ENCODE results near the gene RTN4IP1. TPM values are rescaled to one million over a fixed set of nuclear protein-coding genes. Genes with fewer than 3 reads are reported as not detected.
"Not testable (repeated sequence)": the region's sequence is repeated elsewhere in the genome, so short reads cannot be mapped to it uniquely, and the experiment has no call there.

Gene RTN4IP1
- total RNA-seq, 1 experiment from 2014 or later, result 15.8 TPM

GRCh38 chr6:106631346-106631745 is 2.0 kb upstream of the RTN4IP1 start:
- peak; percentile 19 for DNase-seq (ENCODE audit: low read depth)
- in situ Hi-C loops (cut with HindIII; ENCODE audit: low pct_unique_long_range_greater_than_20kb, low sequenced_read_pairs), result no loop called here

- DNase-seq (ENCODE audit: low read depth), result peak; percentile 49
- in situ Hi-C loops (cut with HindIII; ENCODE audit: low pct_unique_long_range_greater_than_20kb, low sequenced_read_pairs), result no loop called here
Observed at GRCh38 chr6:106630366-106630765, 1.1 kb upstream of the RTN4IP1 start.

GRCh38 chr6:106629859-106630163 is 513 bp upstream of the RTN4IP1 start:
- no peak for DNase-seq (ENCODE audit: low read depth)
- in situ Hi-C loops (cut with HindIII; ENCODE audit: low pct_unique_long_range_greater_than_20kb, low sequenced_read_pairs), result no loop called here

- no peak for DNase-seq (ENCODE audit: low read depth)
- in situ Hi-C loops (cut with HindIII; ENCODE audit: low pct_unique_long_range_greater_than_20kb, low sequenced_read_pairs), result no loop called here
Observed at GRCh38 chr6:106628658-106629102, 618 bp downstream of the RTN4IP1 start.

GRCh38 chr6:106627760-106628159 is 1.5 kb downstream of the RTN4IP1 start:
- DNase-seq (ENCODE audit: low read depth); in situ Hi-C loops (cut with HindIII; ENCODE audit: low pct_unique_long_range_greater_than_20kb, low sequenced_read_pairs): not testable (repeated sequence)

- in situ Hi-C loops (cut with HindIII; ENCODE audit: low pct_unique_long_range_greater_than_20kb, low sequenced_read_pairs), result no loop called here
- no peak for DNase-seq (ENCODE audit: low read depth)
Observed at GRCh38 chr6:106626485-106626884, 2.8 kb downstream of the RTN4IP1 start.

GRCh38 chr6:106623039-106623438 is 6.3 kb downstream of the RTN4IP1 start:
- no peak for DNase-seq (ENCODE audit: low read depth)
- in situ Hi-C loops (cut with HindIII; ENCODE audit: low pct_unique_long_range_greater_than_20kb, low sequenced_read_pairs), result no loop called here

GRCh38 chr6:106622412-106622811 is 6.9 kb downstream of the RTN4IP1 start:
- in situ Hi-C loops (cut with HindIII; ENCODE audit: low pct_unique_long_range_greater_than_20kb, low sequenced_read_pairs), result no loop called here

GRCh38 chr6:106620931-106621672 is 8.2 kb downstream of the RTN4IP1 start:
- DNase-seq (ENCODE audit: low read depth), result no peak
- in situ Hi-C loops (cut with HindIII; ENCODE audit: low pct_unique_long_range_greater_than_20kb, low sequenced_read_pairs), result no loop called here

More at GRCh38 chr6:106622412-106622811, 6.9 kb downstream of the RTN4IP1 start:
- DNase-seq (ENCODE audit: low read depth), result no peak

- no peak for DNase-seq (ENCODE audit: low read depth)
- in situ Hi-C loops (cut with HindIII; ENCODE audit: low pct_unique_long_range_greater_than_20kb, low sequenced_read_pairs), result no loop called here
Observed at GRCh38 chr6:106619223-106619622, 10.1 kb downstream of the RTN4IP1 start.

GRCh38 chr6:106618324-106618723 is 11.0 kb downstream of the RTN4IP1 start:
- no peak for DNase-seq (ENCODE audit: low read depth)
- in situ Hi-C loops (cut with HindIII; ENCODE audit: low pct_unique_long_range_greater_than_20kb, low sequenced_read_pairs), result no loop called here

GRCh38 chr6:106617857-106618256 is 11.4 kb downstream of the RTN4IP1 start:
- in situ Hi-C loops (cut with HindIII; ENCODE audit: low pct_unique_long_range_greater_than_20kb, low sequenced_read_pairs), result no loop called here
- DNase-seq (ENCODE audit: low read depth), result no peak

- DNase-seq (ENCODE audit: low read depth), result no peak
- in situ Hi-C loops (cut with HindIII; ENCODE audit: low pct_unique_long_range_greater_than_20kb, low sequenced_read_pairs), result no loop called here
Observed at GRCh38 chr6:106617302-106617701, 12.0 kb downstream of the RTN4IP1 start.

- in situ Hi-C loops (cut with HindIII; ENCODE audit: low pct_unique_long_range_greater_than_20kb, low sequenced_read_pairs), result no loop called here
Observed at GRCh38 chr6:106614592-106615257, 14.6 kb downstream of the RTN4IP1 start.

GRCh38 chr6:106614166-106614565 is 15.1 kb downstream of the RTN4IP1 start:
- DNase-seq (ENCODE audit: low read depth), result no peak
- in situ Hi-C loops (cut with HindIII; ENCODE audit: low pct_unique_long_range_greater_than_20kb, low sequenced_read_pairs), result no loop called here

More at GRCh38 chr6:106614592-106615257, 14.6 kb downstream of the RTN4IP1 start:
- no peak for DNase-seq (ENCODE audit: low read depth)

GRCh38 chr6:106613590-106613989 is 15.7 kb downstream of the RTN4IP1 start:
- in situ Hi-C loops (cut with HindIII; ENCODE audit: low pct_unique_long_range_greater_than_20kb, low sequenced_read_pairs), result no loop called here
- DNase-seq (ENCODE audit: low read depth), result no peak

- DNase-seq (ENCODE audit: low read depth), result no peak
- in situ Hi-C loops (cut with HindIII; ENCODE audit: low pct_unique_long_range_greater_than_20kb, low sequenced_read_pairs), result no loop called here
Observed at GRCh38 chr6:106612671-106613416, 16.5 kb downstream of the RTN4IP1 start.

GRCh38 chr6:106611030-106611429 is 18.3 kb downstream of the RTN4IP1 start:
- no peak for DNase-seq (ENCODE audit: low read depth)
- in situ Hi-C loops (cut with HindIII; ENCODE audit: low pct_unique_long_range_greater_than_20kb, low sequenced_read_pairs), result no loop called here

GRCh38 chr6:106609699-106610098 is 19.6 kb downstream of the RTN4IP1 start:
- peak; percentile 26 for DNase-seq (ENCODE audit: low read depth)
- in situ Hi-C loops (cut with HindIII; ENCODE audit: low pct_unique_long_range_greater_than_20kb, low sequenced_read_pairs), result no loop called here
